ENCODE data around the gene PMEL. TPM values are rescaled to one million over a fixed set of nuclear protein-coding genes. Genes with fewer than 3 reads are reported as not detected.

The PMEL gene
- total RNA-seq, 1 experiment from 2014 or later: 72.2 TPM

- Mint-ChIP-seq H3K27ac (peak overlapping the region; percentile 46; the same call in 1 of the 2 replicates), H3K27me3 (ENCODE audit: low read depth) (no peaks in the 10 kb centered on the region), H3K9me3 (no peaks in the 10 kb centered on the region), H3K4me1 (no peaks in the 10 kb centered on the region; the same call in 1 of the 2 replicates), H3K4me3 (no peak overlapping the region), H3K36me3 (peaks cover 43% of the 10 kb centered on the region)
- DNase-seq (ENCODE audit: low spot score): no peak
- TF ChIP-seq, protein P1, sequence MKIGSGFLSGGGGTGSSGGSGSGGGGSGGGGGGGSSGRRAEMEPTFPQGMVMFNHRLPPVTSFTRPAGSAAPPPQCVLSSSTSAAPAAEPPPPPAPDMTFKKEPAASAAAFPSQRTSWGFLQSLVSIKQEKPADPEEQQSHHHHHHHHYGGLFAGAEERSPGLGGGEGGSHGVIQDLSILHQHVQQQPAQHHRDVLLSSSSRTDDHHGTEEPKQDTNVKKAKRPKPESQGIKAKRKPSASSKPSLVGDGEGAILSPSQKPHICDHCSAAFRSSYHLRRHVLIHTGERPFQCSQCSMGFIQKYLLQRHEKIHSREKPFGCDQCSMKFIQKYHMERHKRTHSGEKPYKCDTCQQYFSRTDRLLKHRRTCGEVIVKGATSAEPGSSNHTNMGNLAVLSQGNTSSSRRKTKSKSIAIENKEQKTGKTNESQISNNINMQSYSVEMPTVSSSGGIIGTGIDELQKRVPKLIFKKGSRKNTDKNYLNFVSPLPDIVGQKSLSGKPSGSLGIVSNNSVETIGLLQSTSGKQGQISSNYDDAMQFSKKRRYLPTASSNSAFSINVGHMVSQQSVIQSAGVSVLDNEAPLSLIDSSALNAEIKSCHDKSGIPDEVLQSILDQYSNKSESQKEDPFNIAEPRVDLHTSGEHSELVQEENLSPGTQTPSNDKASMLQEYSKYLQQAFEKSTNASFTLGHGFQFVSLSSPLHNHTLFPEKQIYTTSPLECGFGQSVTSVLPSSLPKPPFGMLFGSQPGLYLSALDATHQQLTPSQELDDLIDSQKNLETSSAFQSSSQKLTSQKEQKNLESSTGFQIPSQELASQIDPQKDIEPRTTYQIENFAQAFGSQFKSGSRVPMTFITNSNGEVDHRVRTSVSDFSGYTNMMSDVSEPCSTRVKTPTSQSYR (CRISPR knock-in tag; IDR thresholded peaks at IDR 0.05): no peak
- TF ChIP-seq MXD4 (CRISPR knock-in tag; IDR thresholded peaks at IDR 0.05; ENCODE audit: borderline replicate concordance) (no peak), TP53 (CRISPR knock-in tag; IDR thresholded peaks at IDR 0.05) (no peak), NFATC4 (CRISPR knock-in tag; IDR thresholded peaks at IDR 0.05) (no peak), ZNF219 (CRISPR knock-in tag; IDR thresholded peaks at IDR 0.05; ENCODE audit: borderline replicate concordance) (no peak), ATF3 (CRISPR knock-in tag; conservative IDR thresholded peaks at IDR 0.05) (no peak), ZNF317 (CRISPR knock-in tag; IDR thresholded peaks at IDR 0.05; ENCODE audit: borderline replicate concordance, low read depth) (no peak)
- ChIA-PET CTCF (interaction anchor here (0.7 kb wide), 1 partner anchor 57 kb away, joined by 3 read pairs; no protein-coding TSS in a partner anchor), POLR2A (no interaction called here)
- no peak for ATAC-seq
Observed at GRCh38 chr12:55979069-55979468, 13.2 kb upstream of the PMEL start.

GRCh38 chr12:55978393-55978792, 12.6 kb upstream of the PMEL start:
- Mint-ChIP-seq H3K27me3 (ENCODE audit: low read depth) (no peaks in the 10 kb centered on the region), H3K9me3 (no peaks in the 10 kb centered on the region), H3K27ac (peak overlapping the region; percentile 68; the same call in 1 of the 2 replicates), H3K36me3 (peaks cover 39% of the 10 kb centered on the region), H3K4me3 (no peak overlapping the region), H3K4me1 (no peaks in the 10 kb centered on the region; the same call in 1 of the 2 replicates)
- TF ChIP-seq, protein P2, sequence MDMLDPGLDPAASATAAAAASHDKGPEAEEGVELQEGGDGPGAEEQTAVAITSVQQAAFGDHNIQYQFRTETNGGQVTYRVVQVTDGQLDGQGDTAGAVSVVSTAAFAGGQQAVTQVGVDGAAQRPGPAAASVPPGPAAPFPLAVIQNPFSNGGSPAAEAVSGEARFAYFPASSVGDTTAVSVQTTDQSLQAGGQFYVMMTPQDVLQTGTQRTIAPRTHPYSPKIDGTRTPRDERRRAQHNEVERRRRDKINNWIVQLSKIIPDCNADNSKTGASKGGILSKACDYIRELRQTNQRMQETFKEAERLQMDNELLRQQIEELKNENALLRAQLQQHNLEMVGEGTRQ (CRISPR knock-in tag; IDR thresholded peaks at IDR 0.05): no peak
- TF ChIP-seq NFATC4 (CRISPR knock-in tag; IDR thresholded peaks at IDR 0.05) (no peak), KAT7 (CRISPR knock-in tag; IDR thresholded peaks at IDR 0.05; ENCODE audit: borderline replicate concordance) (no peak), E2F1 (CRISPR knock-in tag; IDR thresholded peaks at IDR 0.05) (no peak), ZNF121 (CRISPR knock-in tag; IDR thresholded peaks at IDR 0.05) (no peak), FOXP1 (CRISPR knock-in tag; IDR thresholded peaks at IDR 0.05; ENCODE audit: borderline replicate concordance) (no peak), NR2C2 (CRISPR knock-in tag; IDR thresholded peaks at IDR 0.05) (no peak), NR3C1 (CRISPR knock-in tag; conservative IDR thresholded peaks at IDR 0.05; ENCODE audit: low read depth) (no peak), NFYB (CRISPR knock-in tag; conservative IDR thresholded peaks at IDR 0.05; ENCODE audit: low read depth) (no peak), TEAD1 (CRISPR knock-in tag; IDR thresholded peaks at IDR 0.05) (no peak), OVOL2 (CRISPR knock-in tag; IDR thresholded peaks at IDR 0.05; ENCODE audit: borderline replicate concordance) (no peak), AFF4 (CRISPR knock-in tag; IDR thresholded peaks at IDR 0.05; ENCODE audit: borderline replicate concordance) (no peak), ZNF423 (CRISPR knock-in tag; IDR thresholded peaks at IDR 0.05) (no peak)
- TF ChIP-seq, protein P3, sequence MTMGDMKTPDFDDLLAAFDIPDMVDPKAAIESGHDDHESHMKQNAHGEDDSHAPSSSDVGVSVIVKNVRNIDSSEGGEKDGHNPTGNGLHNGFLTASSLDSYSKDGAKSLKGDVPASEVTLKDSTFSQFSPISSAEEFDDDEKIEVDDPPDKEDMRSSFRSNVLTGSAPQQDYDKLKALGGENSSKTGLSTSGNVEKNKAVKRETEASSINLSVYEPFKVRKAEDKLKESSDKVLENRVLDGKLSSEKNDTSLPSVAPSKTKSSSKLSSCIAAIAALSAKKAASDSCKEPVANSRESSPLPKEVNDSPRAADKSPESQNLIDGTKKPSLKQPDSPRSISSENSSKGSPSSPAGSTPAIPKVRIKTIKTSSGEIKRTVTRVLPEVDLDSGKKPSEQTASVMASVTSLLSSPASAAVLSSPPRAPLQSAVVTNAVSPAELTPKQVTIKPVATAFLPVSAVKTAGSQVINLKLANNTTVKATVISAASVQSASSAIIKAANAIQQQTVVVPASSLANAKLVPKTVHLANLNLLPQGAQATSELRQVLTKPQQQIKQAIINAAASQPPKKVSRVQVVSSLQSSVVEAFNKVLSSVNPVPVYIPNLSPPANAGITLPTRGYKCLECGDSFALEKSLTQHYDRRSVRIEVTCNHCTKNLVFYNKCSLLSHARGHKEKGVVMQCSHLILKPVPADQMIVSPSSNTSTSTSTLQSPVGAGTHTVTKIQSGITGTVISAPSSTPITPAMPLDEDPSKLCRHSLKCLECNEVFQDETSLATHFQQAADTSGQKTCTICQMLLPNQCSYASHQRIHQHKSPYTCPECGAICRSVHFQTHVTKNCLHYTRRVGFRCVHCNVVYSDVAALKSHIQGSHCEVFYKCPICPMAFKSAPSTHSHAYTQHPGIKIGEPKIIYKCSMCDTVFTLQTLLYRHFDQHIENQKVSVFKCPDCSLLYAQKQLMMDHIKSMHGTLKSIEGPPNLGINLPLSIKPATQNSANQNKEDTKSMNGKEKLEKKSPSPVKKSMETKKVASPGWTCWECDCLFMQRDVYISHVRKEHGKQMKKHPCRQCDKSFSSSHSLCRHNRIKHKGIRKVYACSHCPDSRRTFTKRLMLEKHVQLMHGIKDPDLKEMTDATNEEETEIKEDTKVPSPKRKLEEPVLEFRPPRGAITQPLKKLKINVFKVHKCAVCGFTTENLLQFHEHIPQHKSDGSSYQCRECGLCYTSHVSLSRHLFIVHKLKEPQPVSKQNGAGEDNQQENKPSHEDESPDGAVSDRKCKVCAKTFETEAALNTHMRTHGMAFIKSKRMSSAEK (CRISPR knock-in tag; IDR thresholded peaks at IDR 0.05; ENCODE audit: borderline replicate concordance): no peak
- TF ChIP-seq, protein P4, sequence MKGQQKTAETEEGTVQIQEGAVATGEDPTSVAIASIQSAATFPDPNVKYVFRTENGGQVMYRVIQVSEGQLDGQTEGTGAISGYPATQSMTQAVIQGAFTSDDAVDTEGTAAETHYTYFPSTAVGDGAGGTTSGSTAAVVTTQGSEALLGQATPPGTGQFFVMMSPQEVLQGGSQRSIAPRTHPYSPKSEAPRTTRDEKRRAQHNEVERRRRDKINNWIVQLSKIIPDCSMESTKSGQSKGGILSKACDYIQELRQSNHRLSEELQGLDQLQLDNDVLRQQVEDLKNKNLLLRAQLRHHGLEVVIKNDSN (CRISPR knock-in tag; IDR thresholded peaks at IDR 0.05): no peak
- ATAC-seq: no peak
- POLR2A ChIA-PET: interaction anchor here (0.7 kb wide), 1 partner anchor 37 kb away, joined by 3 read pairs; no protein-coding TSS in a partner anchor
- CTCF ChIA-PET: no interaction called here
- DNase-seq (ENCODE audit: low spot score): no peak

Measured in WTC11 (cell line).